Glutamatergic neuron (in vitro differentiated cells): ENCODE measurements around the gene UST. TPM values are rescaled to one million over a fixed set of nuclear protein-coding genes. Genes with fewer than 3 reads are reported as not detected.
A peak's percentile ranks its signal among the peaks of the same experiment; 100 is the strongest.

Experiments
- DNase-seq: peaks from one replicate; pipeline ENCODE4 v3.0.0; 2022
- H3K27ac Mint-ChIP-seq: one replicate; pipeline ENCODE4 v1.8.0; 2020; ENCODE audit warnings: mild to moderate bottlenecking, mixed read lengths, inconsistent platforms; ENCODE audit not compliant: unreplicated experiment
- H3K27me3 Mint-ChIP-seq: one replicate; pipeline ENCODE4 v1.8.0; 2020; ENCODE audit warnings: mild to moderate bottlenecking, moderate library complexity, mixed read lengths, inconsistent platforms; ENCODE audit not compliant: unreplicated experiment
- H3K36me3 Mint-ChIP-seq: one replicate; pipeline ENCODE4 v1.8.0; 2020; ENCODE audit warnings: mild to moderate bottlenecking, mixed read lengths, inconsistent platforms; ENCODE audit not compliant: unreplicated experiment
- H3K4me1 Mint-ChIP-seq: one replicate; pipeline ENCODE4 v1.8.0; 2020; ENCODE audit warnings: mild to moderate bottlenecking, low read depth, mixed read lengths, inconsistent platforms; ENCODE audit not compliant: unreplicated experiment
- H3K4me3 Mint-ChIP-seq: one replicate; pipeline ENCODE4 v1.8.0; 2020; ENCODE audit warnings: mild to moderate bottlenecking, mixed read lengths, inconsistent platforms; ENCODE audit not compliant: unreplicated experiment
- H3K9me3 Mint-ChIP-seq: one replicate; pipeline ENCODE4 v1.8.0; 2020; ENCODE audit warnings: mild to moderate bottlenecking, moderate library complexity, mixed read lengths, inconsistent platforms; ENCODE audit not compliant: unreplicated experiment
- CTCF ChIP-seq: fragments of 200-600 bp; sonication (generic); IDR thresholded peaks from one replicate; pipeline ENCODE4 v1.5.0; 2021; ENCODE audit not compliant: partially characterized antibody, unreplicated experiment
- total RNA-seq: library from RNA; stranded (reverse); fragmentation: NEBNext Ultra II Directional; extraction: Animal tissue kit (Norgen Biotek cat#: 25700); gene quantifications from one replicate; pipeline ENCODE4 v1.2.1, GENCODE V29; 2021; ENCODE audit not compliant: unreplicated experiment

UST gene
- total RNA-seq, 1 donor from 2014 or later: 11.2 TPM

- no peak overlapping the region for H3K4me3 Mint-ChIP-seq
- H3K4me1 Mint-ChIP-seq: peaks cover 2% of the 10 kb centered on the region
- no peak for DNase-seq
- peaks cover 5% of the 10 kb centered on the region for H3K36me3 Mint-ChIP-seq
- H3K9me3 Mint-ChIP-seq: peaks cover 2% of the 10 kb centered on the region
- peaks cover 2% of the 10 kb centered on the region for H3K27me3 Mint-ChIP-seq
- no peak overlapping the region for H3K27ac Mint-ChIP-seq
- no peak for TF ChIP-seq CTCF
Measured at GRCh38 chr6:149024361-149024760, 277.5 kb downstream of the UST start.

DNA sequence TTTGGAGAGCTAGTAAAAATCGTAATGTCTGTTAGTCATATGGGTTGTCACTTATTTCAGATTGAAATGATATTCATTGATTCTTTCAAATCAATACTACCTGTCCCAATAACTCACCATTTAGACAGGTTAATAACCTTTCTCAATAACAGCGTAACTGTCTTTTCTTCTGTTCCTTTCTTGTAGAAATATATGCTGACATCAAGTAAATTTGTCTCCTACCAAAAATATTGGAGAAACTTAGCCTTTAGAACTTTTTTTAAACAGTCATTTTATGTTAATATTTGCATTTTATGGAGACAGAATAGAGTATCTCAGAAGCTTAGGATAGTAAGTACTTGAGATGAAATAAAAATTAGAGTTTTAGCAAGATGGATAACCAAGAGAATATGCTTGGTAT, 278.2 kb downstream of the UST start:
- Mint-ChIP-seq H3K27ac (no peak overlapping the region), H3K4me1 (peaks cover 9% of the 10 kb centered on the region), H3K36me3 (peaks cover 5% of the 10 kb centered on the region), H3K27me3 (peaks cover 2% of the 10 kb centered on the region), H3K4me3 (no peak overlapping the region), H3K9me3 (peaks cover 2% of the 10 kb centered on the region)
- no peak for TF ChIP-seq CTCF
- DNase-seq: no peak

DNA sequence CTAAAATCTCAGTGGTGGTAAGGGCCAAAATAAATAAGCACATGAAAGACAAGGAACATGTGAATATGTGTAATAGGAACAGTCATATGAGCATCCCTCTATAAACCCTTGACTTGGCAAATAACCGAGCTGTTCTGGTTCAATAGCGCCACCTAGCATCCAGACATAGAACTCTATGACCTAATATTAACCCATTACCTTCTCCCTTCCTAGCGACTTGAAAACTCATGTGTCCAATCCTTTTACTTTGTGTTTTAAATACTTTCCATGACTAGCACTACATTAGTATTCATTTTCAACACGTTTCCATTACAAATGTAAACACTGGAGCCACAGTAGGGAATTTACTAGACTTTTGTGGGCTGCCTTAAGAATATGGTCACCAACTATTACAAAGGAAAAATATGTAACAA, 279.7 kb downstream of the UST start:
- H3K4me3 Mint-ChIP-seq: no peak overlapping the region
- TF ChIP-seq CTCF: peak; percentile 89
- H3K36me3 Mint-ChIP-seq: peaks cover 5% of the 10 kb centered on the region
- H3K9me3 Mint-ChIP-seq: peaks cover 2% of the 10 kb centered on the region
- DNase-seq: peak; percentile 46
- peaks cover 2% of the 10 kb centered on the region for H3K27me3 Mint-ChIP-seq
- H3K4me1 Mint-ChIP-seq: peaks cover 9% of the 10 kb centered on the region
- no peak overlapping the region for H3K27ac Mint-ChIP-seq

- Mint-ChIP-seq H3K27me3 (peaks cover 2% of the 10 kb centered on the region), H3K9me3 (peaks cover 4% of the 10 kb centered on the region), H3K27ac (no peak overlapping the region), H3K4me3 (no peak overlapping the region), H3K4me1 (peaks cover 11% of the 10 kb centered on the region), H3K36me3 (peaks cover 5% of the 10 kb centered on the region)
- DNase-seq: no peak
- TF ChIP-seq CTCF: no peak
Measured at GRCh38 chr6:149027484-149027883, 280.7 kb downstream of the UST start.

- peaks cover 20% of the 10 kb centered on the region for H3K4me1 Mint-ChIP-seq
- no peak overlapping the region for H3K27ac Mint-ChIP-seq
- peak; percentile 95 for TF ChIP-seq CTCF
- DNase-seq: peak; percentile 45
- H3K27me3 Mint-ChIP-seq: no peaks in the 10 kb centered on the region
- no peak overlapping the region for H3K4me3 Mint-ChIP-seq
- H3K9me3 Mint-ChIP-seq: peaks cover 2% of the 10 kb centered on the region
- no peaks in the 10 kb centered on the region for H3K36me3 Mint-ChIP-seq
Measured at GRCh38 chr6:149028767-149029405, 282.1 kb downstream of the UST start.
